ENCODE measurements around the gene COMTD1. TPM values are rescaled to one million over a fixed set of nuclear protein-coding genes. Genes with fewer than 3 reads are reported as not detected.
A peak's percentile ranks its signal among the peaks of the same experiment; 100 is the strongest.

The COMTD1 gene
- 10 to 100 TPM; 26.8 to 49.3 TPM for total RNA-seq

- intact Hi-C loops (cut with DNase I), result loop anchor here (10.0 kb wide), 1 partner anchor 971 kb away; no protein-coding TSS in a partner anchor
- peak; percentile 29 for TF ChIP-seq POLR2A (IDR thresholded peaks at IDR 0.05)
- TF ChIP-seq POLR2AphosphoS5 (IDR thresholded peaks at IDR 0.05), result peak; percentile 79
- peak; percentile 100 for TF ChIP-seq CTCF (IDR thresholded peaks at IDR 0.05)
- peaks cover 0 to 6% of the 10 kb centered on the region in 2 donors for H3K36me3 ChIP-seq
- H3K27ac ChIP-seq, result peak within 1 kb of the TSS; percentile 79 to 81
- peak within 1 kb of the TSS; percentile 68 to 70 for H3K4me3 ChIP-seq
- WGBS, result 2% methylated on average over 64 of the region's 76 CpGs
- DNase-seq (ENCODE audit: low spot score), result peak; percentile 95
- H3K27me3 ChIP-seq (replicated peaks; ENCODE audit: insufficient read depth), result no peaks in the 10 kb centered on the region
- peaks cover 5% of the 10 kb centered on the region for H3K4me1 ChIP-seq (replicated peaks)
- no peaks in the 10 kb centered on the region for H3K9me3 ChIP-seq
Observed at GRCh38 chr10:75235375-75236177, at the start of gene COMTD1. Gene COMTD1, minus strand, starts transcription at chr10:75235957. Its CDS starts 29 bp downstream, at chr10:75235928.

- H3K27me3 ChIP-seq (replicated peaks; ENCODE audit: insufficient read depth), result no peaks in the 10 kb centered on the region
- H3K9me3 ChIP-seq, result no peaks in the 10 kb centered on the region
- no peaks in the 10 kb centered on the region for H3K36me3 ChIP-seq
- peak; percentile 54 for DNase-seq (ENCODE audit: low spot score)
- 22% methylated on average over 12 of the region's 12 CpGs for WGBS
- TF ChIP-seq POLR2A (IDR thresholded peaks at IDR 0.05), result no peak
- TF ChIP-seq POLR2AphosphoS5 (IDR thresholded peaks at IDR 0.05), result peak; percentile 42
- TF ChIP-seq CTCF (IDR thresholded peaks at IDR 0.05), result peak in 1 of 4 experiments; percentile 2
- intact Hi-C loops (cut with DNase I), result no loop called here
- no peaks in the 10 kb centered on the region for H3K4me1 ChIP-seq (replicated peaks)
- H3K4me3 ChIP-seq, result no peak overlapping the region
- H3K27ac ChIP-seq, result peak overlapping the region; percentile 52 to 55
Observed at GRCh38 chr10:75283671-75284470, 48.1 kb upstream of the COMTD1 start.

- DNase-seq (ENCODE audit: low spot score), result no peak
- no peaks in the 10 kb centered on the region for H3K27me3 ChIP-seq (replicated peaks; ENCODE audit: insufficient read depth)
- H3K27ac ChIP-seq, result peak overlapping the region; percentile 52 to 55
- no peaks in the 10 kb centered on the region for H3K4me1 ChIP-seq (replicated peaks)
- H3K36me3 ChIP-seq, result no peaks in the 10 kb centered on the region
- H3K4me3 ChIP-seq, result no peak overlapping the region
- intact Hi-C loops (cut with DNase I), result no loop called here
- TF ChIP-seq POLR2A (IDR thresholded peaks at IDR 0.05) (no peak), POLR2AphosphoS5 (IDR thresholded peaks at IDR 0.05) (no peak), CTCF (IDR thresholded peaks at IDR 0.05) (no peak)
- no peaks in the 10 kb centered on the region for H3K9me3 ChIP-seq
- WGBS, result 37% methylated on average over 14 of the region's 14 CpGs
Observed at GRCh38 chr10:75283078-75283670, 47.4 kb upstream of the COMTD1 start.

GRCh38 chr10:75281974-75282373 lies 46.2 kb upstream of the COMTD1 start:
- no peaks in the 10 kb centered on the region for H3K27me3 ChIP-seq (replicated peaks; ENCODE audit: insufficient read depth)
- no peak overlapping the region for H3K27ac ChIP-seq
- DNase-seq (ENCODE audit: low spot score), result no peak
- H3K9me3 ChIP-seq, result no peaks in the 10 kb centered on the region
- H3K36me3 ChIP-seq, result no peaks in the 10 kb centered on the region
- no peak for TF ChIP-seq CTCF (IDR thresholded peaks at IDR 0.05)
- TF ChIP-seq POLR2AphosphoS5 (IDR thresholded peaks at IDR 0.05), result no peak
- no peak for TF ChIP-seq POLR2A (IDR thresholded peaks at IDR 0.05)
- WGBS, result 49% methylated on average over 2 of the region's 2 CpGs
- intact Hi-C loops (cut with DNase I), result no loop called here
- no peaks in the 10 kb centered on the region for H3K4me1 ChIP-seq (replicated peaks)
- no peak overlapping the region for H3K4me3 ChIP-seq

Data from prostate gland (tissue), 2 donors.